HG02571 (cell line): ENCODE data around the gene NSUN5.
"Not testable (repeated sequence)": the region's sequence is repeated elsewhere in the genome, so short reads cannot be mapped to it uniquely, and the experiment has no call there.

ENCODE experiments used
- ATAC-seq: cut with Tn5 transposase; IDR thresholded peaks from one replicate; pipeline ENCODE4 v1.9.1; 2021; ENCODE audit warnings: mild to moderate bottlenecking, moderate library complexity; ENCODE audit not compliant: unreplicated experiment

The NSUN5 gene

GRCh38 chr7:73297235-73297634 is 11.4 kb downstream of the NSUN5 start:
- ATAC-seq, result not testable (repeated sequence)

- ATAC-seq, result not testable (repeated sequence)
Measured at GRCh38 chr7:73277210-73277609, 31.4 kb downstream of the NSUN5 start.

- not testable (repeated sequence) for ATAC-seq
Measured at GRCh38 chr7:73267813-73268212, 40.8 kb downstream of the NSUN5 start.

- peak; percentile 84 for ATAC-seq
Measured at GRCh38 chr7:73266719-73267368, 41.8 kb downstream of the NSUN5 start.

- ATAC-seq, result not testable (repeated sequence)
Measured at GRCh38 chr7:73262416-73262815, 46.2 kb downstream of the NSUN5 start.
